MCF 10A (cell line): ENCODE results near the gene GALNT9. TPM values are rescaled to one million over a fixed set of nuclear protein-coding genes. Genes with fewer than 3 reads are reported as not detected.

Experiments used
- BruUV-seq: library from RNA; stranded (reverse); fragments of 400-500 nt; replicated peaks from 2 replicates; lab custom pipeline; 2021; lab: Mats Ljungman, UMichigan
- CTCF ChIA-PET: fragments of 300-600 bp; sonication (Branson Sonifier 250); formaldehyde crosslinking; extraction: SDS; loops from one replicate; lab custom pipeline; 2021; ENCODE audit warnings: antibody characterized with exemption, inconsistent platforms; lab: Yijun Ruan, JAX
- POLR2A ChIA-PET: fragments of 300-600, 350-650 bp; sonication (Branson Sonifier 250); formaldehyde crosslinking; extraction: SDS; loops from one replicate; lab custom pipeline; 2020; ENCODE audit warnings: antibody characterized with exemption, inconsistent platforms; lab: Yijun Ruan, JAX
- DNase-seq: peaks from one replicate; pipeline ENCODE4 v3.0.0-alpha.2; 2018; ENCODE audit not compliant: unreplicated experiment
- H3K27ac Mint-ChIP-seq: one replicate; pipeline ENCODE4 v1.8.0; 2022; ENCODE audit warnings: mild to moderate bottlenecking, low read depth, mixed read lengths; ENCODE audit not compliant: unreplicated experiment
- H3K27me3 Mint-ChIP-seq: one replicate; pipeline ENCODE4 v1.8.0; 2022; ENCODE audit warnings: mixed read lengths; ENCODE audit not compliant: insufficient read depth, unreplicated experiment
- H3K36me3 Mint-ChIP-seq: one replicate; pipeline ENCODE4 v1.8.0; 2022; ENCODE audit warnings: mild to moderate bottlenecking, moderate library complexity, mixed read lengths; ENCODE audit not compliant: insufficient read depth, unreplicated experiment
- H3K4me1 Mint-ChIP-seq: one replicate; pipeline ENCODE4 v1.8.0; 2022; ENCODE audit warnings: mixed read lengths; ENCODE audit not compliant: insufficient read depth, unreplicated experiment
- H3K4me3 Mint-ChIP-seq: one replicate; pipeline ENCODE4 v1.8.0; 2022; ENCODE audit warnings: mild to moderate bottlenecking, moderate library complexity, mixed read lengths; ENCODE audit not compliant: unreplicated experiment
- H3K9me3 Mint-ChIP-seq: one replicate; pipeline ENCODE4 v1.8.0; 2022; ENCODE audit warnings: mixed read lengths; ENCODE audit not compliant: unreplicated experiment
- CTCF ChIP-seq: fragments of 200-600 bp; IDR thresholded peaks from one replicate; pipeline ENCODE4 v1.8.0; 2022; ENCODE audit warnings: antibody characterized with exemption, mild to moderate bottlenecking; ENCODE audit not compliant: unreplicated experiment
- intact Hi-C: fragments of 100-400 bp; cut with micrococcal nuclease; formaldehyde crosslinking; loops from 2 replicates; pipeline ENCODE4 v1.14.1; 2022
- total RNA-seq: library from RNA; stranded (reverse); gene quantifications from 2 replicates; pipeline ENCODE4 v1.2.3, GENCODE V29; 2022

GALNT9 gene
- total RNA-seq, 1 experiment from 2014 or later = 4.4 TPM

DNA sequence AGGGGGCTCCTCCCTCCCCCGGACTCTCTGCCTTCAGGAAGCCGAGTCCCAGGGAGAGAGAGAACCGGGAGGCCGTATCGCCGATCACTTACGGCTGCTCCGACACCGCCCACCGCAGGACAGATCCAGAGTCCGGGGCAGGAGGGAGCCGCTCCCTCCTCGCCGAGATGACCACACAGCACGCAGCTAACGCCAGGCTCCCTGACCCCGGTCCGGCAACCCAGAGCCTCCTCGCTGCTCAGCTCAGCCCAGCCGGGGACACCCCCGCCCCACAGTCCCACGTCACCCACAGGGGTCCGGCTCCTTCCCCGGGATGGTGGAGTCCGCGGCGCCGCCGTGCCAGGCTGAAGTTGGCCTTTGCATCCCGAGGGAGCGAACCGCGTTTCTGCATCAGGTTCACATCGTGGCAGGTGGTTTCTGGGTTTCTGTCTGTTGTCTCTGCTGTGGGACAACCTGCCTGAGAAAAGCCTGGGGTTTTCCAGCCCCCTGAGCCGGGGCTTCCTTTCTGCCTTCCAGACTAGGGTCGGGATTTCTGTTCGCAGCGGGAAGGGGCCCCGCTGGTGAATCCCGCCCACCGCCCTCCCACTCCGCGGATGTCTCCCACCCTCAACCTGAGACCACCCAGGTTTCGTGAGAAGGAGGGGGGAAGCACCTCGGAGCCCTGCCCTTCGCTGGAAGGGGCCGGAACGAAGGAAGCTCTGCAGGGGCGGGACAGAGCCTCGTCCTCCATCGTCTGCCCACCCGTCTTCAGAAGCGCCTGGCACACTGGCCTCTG, 123.9 kb downstream of the GALNT9 start:
- Mint-ChIP-seq H3K27ac (no peak overlapping the region), H3K9me3 (no peaks in the 10 kb centered on the region), H3K4me1 (no peaks in the 10 kb centered on the region), H3K27me3 (peaks cover 33% of the 10 kb centered on the region), H3K4me3 (no peak overlapping the region), H3K36me3 (no peaks in the 10 kb centered on the region)
- TF ChIP-seq CTCF = no peak
- BruUV-seq = no TSS peak
- intact Hi-C loops = no loop called here
- ChIA-PET POLR2A (no interaction called here), CTCF (no interaction called here)
- DNase-seq = no peak

- Mint-ChIP-seq H3K36me3 (no peaks in the 10 kb centered on the region), H3K27me3 (peaks cover 33% of the 10 kb centered on the region), H3K27ac (no peak overlapping the region), H3K9me3 (no peaks in the 10 kb centered on the region), H3K4me1 (no peaks in the 10 kb centered on the region), H3K4me3 (no peak overlapping the region)
- intact Hi-C loops = no loop called here
- ChIA-PET POLR2A (no interaction called here), CTCF (no interaction called here)
- no peak for DNase-seq
- no peak for TF ChIP-seq CTCF
- no TSS peak for BruUV-seq
These were observed 124.6 kb downstream of the GALNT9 start for GRCh38 chr12:132204793-132205270.

- no peak for TF ChIP-seq CTCF
- no peaks in the 10 kb centered on the region for H3K9me3 Mint-ChIP-seq
- ChIA-PET CTCF (no interaction called here), POLR2A (interaction anchor here (0.7 kb wide), 1 partner anchor 76 kb away, joined by 3 read pairs; no protein-coding TSS in a partner anchor)
- intact Hi-C loops = no loop called here
- H3K4me3 Mint-ChIP-seq = no peak overlapping the region
- no peak overlapping the region for H3K27ac Mint-ChIP-seq
- no peaks in the 10 kb centered on the region for H3K36me3 Mint-ChIP-seq
- H3K27me3 Mint-ChIP-seq = peaks cover 33% of the 10 kb centered on the region
- H3K4me1 Mint-ChIP-seq = no peaks in the 10 kb centered on the region
- BruUV-seq = no TSS peak
- DNase-seq = no peak
These were observed 125.2 kb downstream of the GALNT9 start for GRCh38 chr12:132204063-132204792.
